Chondrocyte (in vitro differentiated cells): ENCODE data around the gene MUSK. TPM values are rescaled to one million over a fixed set of nuclear protein-coding genes. Genes with fewer than 3 reads are reported as not detected.
A peak's percentile ranks its signal among the peaks of the same experiment; 100 is the strongest.

Experiments used
- DNase-seq: peaks from one replicate; pipeline ENCODE4 v3.0.0; 2021; ENCODE audit warnings: mixed read lengths, low spot score
- H3K27ac Mint-ChIP-seq: one replicate; pipeline ENCODE4 v1.8.0; 2021; ENCODE audit warnings: mild to moderate bottlenecking, moderate library complexity, mixed read lengths; ENCODE audit not compliant: unreplicated experiment
- H3K27me3 Mint-ChIP-seq: 2 replicates; pipeline ENCODE4 v1.8.0; 2021; ENCODE audit warnings: low read depth, mixed read lengths
- H3K36me3 Mint-ChIP-seq: 2 replicates; pipeline ENCODE4 v1.8.0; 2021; ENCODE audit warnings: low read depth, mixed read lengths
- H3K4me1 Mint-ChIP-seq: 2 replicates; pipeline ENCODE4 v1.8.0; 2021; ENCODE audit warnings: low read depth, mild to moderate bottlenecking, mixed read lengths
- H3K4me3 Mint-ChIP-seq: one replicate; pipeline ENCODE4 v1.8.0; 2021; ENCODE audit warnings: mild to moderate bottlenecking, moderate library complexity, mixed read lengths; ENCODE audit not compliant: unreplicated experiment
- H3K9me3 Mint-ChIP-seq: 2 replicates; pipeline ENCODE4 v1.8.0; 2021; ENCODE audit warnings: low read depth, mixed read lengths
- total RNA-seq: library from RNA; stranded (reverse); gene quantifications from 3 replicates; pipeline ENCODE4 v1.2.1, GENCODE V29; 2021
- TF ChIP-seq, protein P1 (sequence below): fragments of 200-600 bp; sonication (generic); IDR thresholded peaks from 2 replicates; pipeline ENCODE4 v1.5.0; 2021; ENCODE audit warnings: antibody characterized with exemption, mild to moderate bottlenecking, moderate library complexity

The MUSK gene
- total RNA-seq, 1 donor from 2014 or later, result not detected

DNA sequence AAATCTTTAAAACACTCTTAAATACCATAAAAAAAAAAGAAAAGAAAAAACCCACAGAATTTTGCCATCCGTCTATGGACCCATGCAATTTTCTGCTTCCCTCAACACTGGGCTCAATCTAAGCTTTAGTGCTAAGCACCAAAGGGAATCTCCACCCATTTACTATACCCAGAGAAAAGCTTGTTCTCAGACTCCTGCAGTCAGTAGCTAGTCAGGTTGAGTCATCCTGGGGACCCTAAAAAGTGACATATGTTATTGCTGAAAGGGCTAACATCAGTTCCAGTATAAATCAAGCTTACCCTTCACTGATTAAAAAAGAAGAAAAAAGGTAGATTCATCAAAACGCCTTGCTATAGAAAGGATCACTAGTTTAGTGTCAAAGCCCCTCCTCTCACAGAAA lies 177.6 kb downstream of the MUSK start:
- Mint-ChIP-seq H3K4me1 (peaks cover 32% of the 10 kb centered on the region), H3K27me3 (no peaks in the 10 kb centered on the region), H3K9me3 (no peaks in the 10 kb centered on the region), H3K4me3 (no peak overlapping the region), H3K36me3 (no peaks in the 10 kb centered on the region), H3K27ac (no peak overlapping the region)
- TF ChIP-seq, protein P1, sequence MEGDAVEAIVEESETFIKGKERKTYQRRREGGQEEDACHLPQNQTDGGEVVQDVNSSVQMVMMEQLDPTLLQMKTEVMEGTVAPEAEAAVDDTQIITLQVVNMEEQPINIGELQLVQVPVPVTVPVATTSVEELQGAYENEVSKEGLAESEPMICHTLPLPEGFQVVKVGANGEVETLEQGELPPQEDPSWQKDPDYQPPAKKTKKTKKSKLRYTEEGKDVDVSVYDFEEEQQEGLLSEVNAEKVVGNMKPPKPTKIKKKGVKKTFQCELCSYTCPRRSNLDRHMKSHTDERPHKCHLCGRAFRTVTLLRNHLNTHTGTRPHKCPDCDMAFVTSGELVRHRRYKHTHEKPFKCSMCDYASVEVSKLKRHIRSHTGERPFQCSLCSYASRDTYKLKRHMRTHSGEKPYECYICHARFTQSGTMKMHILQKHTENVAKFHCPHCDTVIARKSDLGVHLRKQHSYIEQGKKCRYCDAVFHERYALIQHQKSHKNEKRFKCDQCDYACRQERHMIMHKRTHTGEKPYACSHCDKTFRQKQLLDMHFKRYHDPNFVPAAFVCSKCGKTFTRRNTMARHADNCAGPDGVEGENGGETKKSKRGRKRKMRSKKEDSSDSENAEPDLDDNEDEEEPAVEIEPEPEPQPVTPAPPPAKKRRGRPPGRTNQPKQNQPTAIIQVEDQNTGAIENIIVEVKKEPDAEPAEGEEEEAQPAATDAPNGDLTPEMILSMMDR, result no peak
- no peak for DNase-seq

GRCh38 chr9:110847671-110848070 lies 179.1 kb downstream of the MUSK start:
- no peaks in the 10 kb centered on the region for H3K36me3 Mint-ChIP-seq
- peaks cover 28% of the 10 kb centered on the region for H3K4me1 Mint-ChIP-seq
- no peaks in the 10 kb centered on the region for H3K9me3 Mint-ChIP-seq
- peak overlapping the region; percentile 14 for H3K4me3 Mint-ChIP-seq
- no peaks in the 10 kb centered on the region for H3K27me3 Mint-ChIP-seq
- no peak for DNase-seq
- H3K27ac Mint-ChIP-seq, result peak overlapping the region; percentile 86
- TF ChIP-seq, protein P1, result no peak

- Mint-ChIP-seq H3K27ac (no peak overlapping the region), H3K36me3 (no peaks in the 10 kb centered on the region), H3K27me3 (no peaks in the 10 kb centered on the region), H3K4me1 (peaks cover 15% of the 10 kb centered on the region), H3K9me3 (peaks cover 18% of the 10 kb centered on the region), H3K4me3 (no peak overlapping the region)
- no peak for DNase-seq
- TF ChIP-seq, protein P1, result no peak
These were observed 182.0 kb downstream of the MUSK start for GRCh38 chr9:110850401-110851135.

Other genes with a start within 250 kb of the MUSK start
- 0.72 to 2.0 TPM (median 0.90 TPM) in 3 replicates for gene SVEP1, start 89.0 kb upstream of the MUSK start, total RNA-seq